ELR (cell line): ENCODE measurements around the gene ADCYAP1R1.
A peak's percentile ranks its signal among the peaks of the same experiment; 100 is the strongest.

Experiments used
- DNase-seq: peaks from one replicate; pipeline ENCODE4 v3.0.0-alpha.2; 2015; ENCODE audit warnings: low read depth

Gene ADCYAP1R1

GRCh38 chr7:31068006-31068675 lies 16.0 kb downstream of the ADCYAP1R1 start:
- DNase-seq: no peak

GRCh38 chr7:31069860-31070555 lies 17.9 kb downstream of the ADCYAP1R1 start:
- DNase-seq: no peak

GRCh38 chr7:31070991-31071644 lies 19.0 kb downstream of the ADCYAP1R1 start:
- no peak for DNase-seq

GRCh38 chr7:31071645-31072029 lies 19.5 kb downstream of the ADCYAP1R1 start:
- no peak for DNase-seq

GRCh38 chr7:31073326-31074119 lies 21.4 kb downstream of the ADCYAP1R1 start:
- DNase-seq: no peak

GRCh38 chr7:31074120-31074383 lies 21.9 kb downstream of the ADCYAP1R1 start:
- DNase-seq: peak; percentile 77

GRCh38 chr7:31074403-31075085 lies 22.4 kb downstream of the ADCYAP1R1 start:
- DNase-seq: no peak

- DNase-seq: no peak
Measured at GRCh38 chr7:31075086-31075405, 22.9 kb downstream of the ADCYAP1R1 start.

GRCh38 chr7:31076051-31076450 lies 23.9 kb downstream of the ADCYAP1R1 start:
- DNase-seq: no peak

GRCh38 chr7:31076641-31077310 lies 24.7 kb downstream of the ADCYAP1R1 start:
- no peak for DNase-seq

- no peak for DNase-seq
Measured at GRCh38 chr7:31077484-31078362, 25.6 kb downstream of the ADCYAP1R1 start.

- no peak for DNase-seq
Measured at GRCh38 chr7:31078363-31078990, 26.4 kb downstream of the ADCYAP1R1 start.

- no peak for DNase-seq
Measured at GRCh38 chr7:31079126-31079823, 27.2 kb downstream of the ADCYAP1R1 start.

- DNase-seq: no peak
Measured at GRCh38 chr7:31079824-31080511, 27.9 kb downstream of the ADCYAP1R1 start.

- DNase-seq: no peak
Measured at GRCh38 chr7:31080763-31081162, 28.7 kb downstream of the ADCYAP1R1 start.

GRCh38 chr7:31082017-31082416 lies 29.9 kb downstream of the ADCYAP1R1 start:
- no peak for DNase-seq

GRCh38 chr7:31082447-31082846 lies 30.3 kb downstream of the ADCYAP1R1 start:
- no peak for DNase-seq

- DNase-seq: no peak
Measured at GRCh38 chr7:31083210-31083786, 31.2 kb downstream of the ADCYAP1R1 start.

- no peak for DNase-seq
Measured at GRCh38 chr7:31084226-31084625, 32.1 kb downstream of the ADCYAP1R1 start.
